Panc1 (cell line): Measurements from ENCODE around the gene NEMP1. TPM values are rescaled to one million over a fixed set of nuclear protein-coding genes. Genes with fewer than 3 reads are reported as not detected.

ENCODE experiments used
- ATAC-seq: fragments of 200-7000 bp; cut with Tn5 transposase; 2 replicates; pipeline ENCODE4 v1.9.1; 2020; ENCODE audit warnings: mild to moderate bottlenecking, moderate library complexity
- BruUV-seq: library from RNA; stranded (reverse); fragments of 400-500 nt; replicated peaks from 2 replicates; lab custom pipeline; 2021; lab: Mats Ljungman, UMichigan
- CTCF ChIA-PET: fragments of 300-600 bp; sonication (Branson Sonifier 250); formaldehyde crosslinking; loops from one replicate; lab custom pipeline; 2022; ENCODE audit warnings: antibody characterized with exemption; lab: Charles Lee
- POLR2A ChIA-PET: fragments of 300-600 bp; sonication (Branson Sonifier 250); formaldehyde crosslinking; loops from one replicate; lab custom pipeline; 2022; ENCODE audit warnings: antibody characterized with exemption; lab: Charles Lee
- DNase-seq: peaks from one replicate; pipeline ENCODE4 v3.0.0-alpha.2; 2010; ENCODE audit warnings: low read depth, low spot score
- H3K27ac ChIP-seq: 2 replicates; pipeline ENCODE4 v1.5.1; 2011; ENCODE audit warnings: mild to moderate bottlenecking, low read length, inconsistent platforms
- H3K27me3 ChIP-seq: fragments of 200-500 bp; sonication (Bioruptor generic); 2 replicates; pipeline ENCODE4 v1.6.0; 2014; ENCODE audit warnings: low read length, inconsistent platforms; ENCODE audit not compliant: control insufficient read depth, insufficient read depth
- H3K36me3 ChIP-seq: fragments of 200-500 bp; sonication (Bioruptor generic); 2 replicates; pipeline ENCODE4 v1.5.1; 2014; ENCODE audit warnings: inconsistent platforms, mild to moderate bottlenecking, low read length, moderate library complexity; ENCODE audit not compliant: control insufficient read depth, insufficient read depth
- H3K4me1 ChIP-seq: 2 replicates; pipeline ENCODE4 v1.5.1; 2011; ENCODE audit warnings: inconsistent platforms, mild to moderate bottlenecking, low read length, moderate library complexity; ENCODE audit not compliant: control insufficient read depth, insufficient read depth
- H3K4me3 ChIP-seq, 2 experiments: 2 replicates each; pipeline ENCODE4 v1.5.1; 2011 to 2012; ENCODE audit warnings: low read depth in 2 of 2, low read length in 2 of 2, mild to moderate bottlenecking in 2 of 2, inconsistent platforms in 1 of 2, moderate library complexity in 1 of 2
- H3K9me3 ChIP-seq: fragments of 200-500 bp; sonication (Bioruptor generic); 2 replicates; pipeline ENCODE4 v1.5.1; 2014; ENCODE audit warnings: low read depth, mild to moderate bottlenecking, inconsistent platforms, low read length, moderate library complexity; ENCODE audit not compliant: control insufficient read depth, insufficient read depth
- CTCF ChIP-seq: fragments of 450-650 bp; IDR thresholded peaks from 2 replicates; pipeline ENCODE4 v1.5.1; 2017; ENCODE audit warnings: mild to moderate bottlenecking
- POLR2AphosphoS5 ChIP-seq: IDR thresholded peaks from 2 replicates; pipeline ENCODE4 v1.6.1; 2012; ENCODE audit warnings: mild to moderate bottlenecking, low read depth, low read length, moderate library complexity
- REST ChIP-seq, 2 experiments: IDR thresholded peaks; 2 replicates each; pipeline ENCODE4 v1.6.1; 2011 to 2012; ENCODE audit warnings: low read depth in 2 of 2, control low read depth in 1 of 2, low read length in 1 of 2, mild to moderate bottlenecking in 1 of 2, moderate library complexity in 1 of 2; ENCODE audit not compliant: insufficient read depth in 1 of 2
- SIN3A ChIP-seq: IDR thresholded peaks from 2 replicates; pipeline ENCODE4 v1.6.1; 2012; ENCODE audit warnings: low read depth, mild to moderate bottlenecking, low read length, moderate library complexity, borderline replicate concordance; ENCODE audit not compliant: insufficient read depth
- TCF7L2 ChIP-seq: IDR thresholded peaks from 2 replicates; pipeline ENCODE4 v1.6.1; 2011; ENCODE audit warnings: mild to moderate bottlenecking, low read depth, low read length, inconsistent platforms
- in situ Hi-C: cut with HindIII; loops from 2 replicates; pipeline ENCODE4 v1.10.0; 2016; ENCODE audit warnings: low sequenced_read_pairs, low pct_unique_long_range_greater_than_20kb
- intact Hi-C: fragments of 100-400 bp; cut with micrococcal nuclease; formaldehyde crosslinking; loops from one replicate; pipeline ENCODE4 v1.10.0; 2022; ENCODE audit not compliant: unreplicated experiment
- total RNA-seq: library from RNA; stranded (reverse); gene quantifications from one replicate; pipeline ENCODE4 v1.2.1, GENCODE V29; 2021; ENCODE audit not compliant: unreplicated experiment

NEMP1 gene
- total RNA-seq, 1 experiment from 2014 or later: 46.9 TPM

- ATAC-seq (no peak), DNase-seq (no peak)
- in situ Hi-C loops (no loop called here), intact Hi-C loops (no loop called here)
- TF ChIP-seq CTCF: no peak
- Histone ChIP-seq H3K36me3 (no peaks in the 10 kb centered on the region), H3K4me1 (no peaks in the 10 kb centered on the region), H3K4me3 (no peak overlapping the region), H3K27ac (no peak overlapping the region), H3K27me3 (peaks cover 16% of the 10 kb centered on the region), H3K9me3 (no peaks in the 10 kb centered on the region)
- POLR2A ChIA-PET: no interaction called here
- BruUV-seq: no TSS peak
- CTCF ChIA-PET: no interaction called here
These were observed 39.4 kb downstream of the NEMP1 start for GRCh38 chr12:57039016-57039798.

- Histone ChIP-seq H3K9me3 (no peaks in the 10 kb centered on the region), H3K27me3 (peaks cover 13% of the 10 kb centered on the region), H3K36me3 (no peaks in the 10 kb centered on the region), H3K27ac (no peak overlapping the region), H3K4me3 (no peak overlapping the region), H3K4me1 (no peaks in the 10 kb centered on the region)
- DNase-seq: no peak
- CTCF ChIA-PET: no interaction called here
- in situ Hi-C loops (no loop called here), intact Hi-C loops (no loop called here)
- POLR2A ChIA-PET: no interaction called here
- no TSS peak for BruUV-seq
- no peak for ATAC-seq
- no peak for TF ChIP-seq POLR2AphosphoS5
- no peak for TF ChIP-seq REST (IDR thresholded peaks at IDR 0.05; ENCODE audit: insufficient read depth in 1 of 2, low read depth in 2 of 2, low read length in 1 of 2)
- TF ChIP-seq SIN3A: no peak
- TF ChIP-seq TCF7L2: no peak
- TF ChIP-seq CTCF: no peak
These were observed 41.3 kb downstream of the NEMP1 start for GRCh38 chr12:57037264-57037663.
